ENCODE results near the gene SCYGR8.

DNA sequence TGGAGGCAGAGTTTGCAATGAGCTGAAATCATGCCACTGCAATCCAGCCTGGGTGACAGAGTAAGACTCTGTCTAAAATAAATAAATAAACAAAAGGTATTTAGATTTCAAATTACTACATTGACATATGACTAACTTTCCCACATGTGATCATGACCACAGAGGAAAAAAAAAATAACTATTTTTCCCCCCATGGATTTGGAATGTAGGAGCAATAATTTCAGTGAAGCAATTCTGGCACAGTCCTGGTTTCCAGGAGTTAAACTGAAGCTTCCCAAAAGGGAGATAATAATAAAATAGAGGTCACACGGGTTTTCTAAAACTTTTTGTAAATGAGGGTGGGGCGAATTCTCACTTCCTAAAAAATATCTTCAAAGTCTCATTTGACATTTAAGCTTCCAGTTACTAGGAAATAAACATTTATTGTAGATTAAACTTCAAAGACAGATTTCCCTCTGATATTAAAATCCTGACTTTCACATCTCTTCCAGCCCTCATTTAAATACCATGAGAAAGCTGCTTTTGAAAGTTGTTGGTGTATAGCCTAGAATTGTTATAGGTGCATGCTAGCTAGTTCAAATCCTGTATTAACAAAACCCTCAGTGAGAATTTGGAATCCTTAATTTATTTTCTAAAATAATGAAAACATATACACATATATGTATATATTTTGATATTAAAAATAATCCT lies 48.6 kb upstream of the SCYGR8 start:
- TF ChIP-seq, protein P1, sequence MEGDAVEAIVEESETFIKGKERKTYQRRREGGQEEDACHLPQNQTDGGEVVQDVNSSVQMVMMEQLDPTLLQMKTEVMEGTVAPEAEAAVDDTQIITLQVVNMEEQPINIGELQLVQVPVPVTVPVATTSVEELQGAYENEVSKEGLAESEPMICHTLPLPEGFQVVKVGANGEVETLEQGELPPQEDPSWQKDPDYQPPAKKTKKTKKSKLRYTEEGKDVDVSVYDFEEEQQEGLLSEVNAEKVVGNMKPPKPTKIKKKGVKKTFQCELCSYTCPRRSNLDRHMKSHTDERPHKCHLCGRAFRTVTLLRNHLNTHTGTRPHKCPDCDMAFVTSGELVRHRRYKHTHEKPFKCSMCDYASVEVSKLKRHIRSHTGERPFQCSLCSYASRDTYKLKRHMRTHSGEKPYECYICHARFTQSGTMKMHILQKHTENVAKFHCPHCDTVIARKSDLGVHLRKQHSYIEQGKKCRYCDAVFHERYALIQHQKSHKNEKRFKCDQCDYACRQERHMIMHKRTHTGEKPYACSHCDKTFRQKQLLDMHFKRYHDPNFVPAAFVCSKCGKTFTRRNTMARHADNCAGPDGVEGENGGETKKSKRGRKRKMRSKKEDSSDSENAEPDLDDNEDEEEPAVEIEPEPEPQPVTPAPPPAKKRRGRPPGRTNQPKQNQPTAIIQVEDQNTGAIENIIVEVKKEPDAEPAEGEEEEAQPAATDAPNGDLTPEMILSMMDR (IDR thresholded peaks at IDR 0.05), result no peak
- TF ChIP-seq POLR2A (IDR thresholded peaks at IDR 0.05), result no peak
